Activated naive CD4-positive, alpha-beta T cell treated with anti-CD3 and anti-CD28 coated beads, Interleukin-2, amount 50 U/mL, for 72 hours (primary cell): Measurements from ENCODE around the gene SLC23A2. TPM values are rescaled to one million over a fixed set of nuclear protein-coding genes. Genes with fewer than 3 reads are reported as not detected.
"Not testable (repeated sequence)": the region's sequence is repeated elsewhere in the genome, so short reads cannot be mapped to it uniquely, and the experiment has no call there.

Source experiments
- ATAC-seq, 2 donors: fragments of 150-1000 bp; cut with Tn5 transposase; 2 replicates each; pipeline ENCODE4 v1.10.0; 2021; ENCODE audit warnings: mild to moderate bottlenecking in 2 of 2, moderate library complexity in 2 of 2
- DNase-seq, 2 donors: peaks; one replicate each; pipeline ENCODE4 v3.0.0; 2021 to 2022; ENCODE audit warnings: low spot score in 2 of 2
- H3K27ac Mint-ChIP-seq, 2 donors: one replicate each; pipeline ENCODE4 v1.8.0; 2022; ENCODE audit warnings: mild to moderate bottlenecking in 2 of 2, mixed read lengths in 2 of 2
- H3K36me3 Mint-ChIP-seq, 2 donors: one replicate each; pipeline ENCODE4 v1.8.0; 2022; ENCODE audit warnings: mixed read lengths in 2 of 2
- H3K9me3 Mint-ChIP-seq, 2 donors: one replicate each; pipeline ENCODE4 v1.8.0; 2022; ENCODE audit warnings: mixed read lengths in 2 of 2
- total RNA-seq, 2 donors: library from RNA; stranded (reverse); gene quantifications; one replicate each; pipeline ENCODE4 v1.2.3, GENCODE V29; 2022

Gene SLC23A2
- total RNA-seq, 2 donors from 2014 or later, result 20.1 to 21.5 TPM

GRCh38 chr20:4979841-4980410 lies 21.4 kb downstream of the SLC23A2 start:
- ATAC-seq (no peak), DNase-seq (no peak)
- no peaks in the 10 kb centered on the region for H3K36me3 Mint-ChIP-seq
- no peaks in the 10 kb centered on the region for H3K9me3 Mint-ChIP-seq
- no peak overlapping the region for H3K27ac Mint-ChIP-seq

GRCh38 chr20:4978050-4978918 lies 23.0 kb downstream of the SLC23A2 start:
- no peak for DNase-seq
- Mint-ChIP-seq H3K27ac (peak overlapping the region; percentile 38 to 75), H3K9me3 (no peaks in the 10 kb centered on the region), H3K36me3 (no peaks in the 10 kb centered on the region)
- no peak for ATAC-seq

- DNase-seq, H3K9me3 Mint-ChIP-seq, H3K36me3 Mint-ChIP-seq, H3K27ac Mint-ChIP-seq, ATAC-seq: not testable (repeated sequence)
Observed at GRCh38 chr20:4976014-4976413, 25.3 kb downstream of the SLC23A2 start.

DNA sequence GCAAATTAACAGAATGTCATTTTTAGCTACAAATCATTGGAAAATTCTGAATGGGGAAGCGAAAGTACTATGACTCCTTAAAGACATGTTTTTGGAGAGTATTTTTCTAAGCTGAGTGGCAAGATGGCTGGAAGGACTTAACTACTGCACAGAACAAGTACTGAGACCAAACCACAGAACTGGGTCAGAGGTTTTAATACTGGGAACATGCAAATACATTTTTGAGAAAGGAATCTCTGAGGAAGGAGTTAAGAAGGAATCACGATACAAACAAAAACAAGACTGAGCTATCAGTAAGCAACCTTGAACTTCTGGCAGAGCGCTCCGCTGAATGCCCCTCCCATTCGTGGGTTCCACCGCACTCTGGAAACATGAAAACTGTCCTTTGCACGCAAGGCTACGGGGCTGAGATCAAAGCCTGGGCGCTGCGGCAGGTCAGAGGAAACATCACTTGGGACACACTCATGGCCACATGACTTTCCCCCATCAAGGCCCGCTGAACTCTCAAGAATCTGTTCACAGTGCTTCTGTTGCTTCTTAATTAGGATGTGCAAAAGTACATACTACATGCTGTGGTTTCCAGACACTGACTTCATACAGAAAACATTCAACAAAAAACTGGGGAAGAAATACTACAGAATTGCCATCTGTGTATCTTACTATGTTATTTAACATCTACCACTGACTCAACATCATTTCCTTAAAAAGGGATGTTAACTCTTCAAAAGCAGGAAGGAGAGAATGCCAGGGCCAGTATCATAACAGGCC lies 27.8 kb downstream of the SLC23A2 start:
- H3K9me3 Mint-ChIP-seq, result no peaks in the 10 kb centered on the region
- peak; percentile 64 to 82 for DNase-seq
- H3K36me3 Mint-ChIP-seq, result peaks cover 0 to 4% of the 10 kb centered on the region in 2 donors
- H3K27ac Mint-ChIP-seq, result peak overlapping the region; percentile 87 to 96
- peak; percentile 89 to 95 for ATAC-seq

- H3K36me3 Mint-ChIP-seq, result peaks cover 0 to 12% of the 10 kb centered on the region in 2 donors
- ATAC-seq (peak in 1 of 2 donors; percentile 19), DNase-seq (no peak)
- peak overlapping the region; percentile 87 to 96 for H3K27ac Mint-ChIP-seq
- H3K9me3 Mint-ChIP-seq, result peaks cover 0 to 5% of the 10 kb centered on the region in 2 donors
Observed at GRCh38 chr20:4972506-4973251, 28.6 kb downstream of the SLC23A2 start.

DNA sequence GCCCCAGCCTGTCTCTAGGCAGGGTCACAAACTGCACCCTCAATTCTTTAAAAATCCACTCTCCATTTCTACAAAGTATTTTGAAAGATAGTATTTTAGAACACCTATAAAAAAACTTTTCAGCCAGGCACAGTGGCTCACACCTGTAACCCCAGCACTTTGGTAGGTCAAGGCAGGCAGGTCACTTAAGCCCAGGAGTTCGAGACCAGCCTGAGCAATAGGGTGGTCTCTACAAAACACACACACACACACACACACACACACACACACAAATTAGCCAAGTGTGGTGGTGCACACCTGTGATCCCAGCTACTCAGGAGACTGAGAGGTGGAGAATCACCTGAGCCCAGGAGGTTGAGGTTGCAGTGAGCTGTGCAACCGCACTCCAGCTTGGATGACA lies 30.2 kb downstream of the SLC23A2 start:
- Mint-ChIP-seq H3K27ac (no peak overlapping the region), H3K36me3 (peaks cover 0 to 16% of the 10 kb centered on the region in 2 donors), H3K9me3 (peaks cover 0 to 5% of the 10 kb centered on the region in 2 donors)
- ATAC-seq (no peak), DNase-seq (no peak)

- ATAC-seq (no peak), DNase-seq (no peak)
- Mint-ChIP-seq H3K27ac (peak overlapping the region in 1 of 2 donors; percentile 16), H3K36me3 (peaks cover 0 to 16% of the 10 kb centered on the region in 2 donors), H3K9me3 (peaks cover 0 to 5% of the 10 kb centered on the region in 2 donors)
Observed at GRCh38 chr20:4967752-4968477, 33.4 kb downstream of the SLC23A2 start.

GRCh38 chr20:4966826-4967751 lies 34.2 kb downstream of the SLC23A2 start:
- no peak for ATAC-seq

GRCh38 chr20:4962241-4962855 lies 39.0 kb downstream of the SLC23A2 start:
- H3K36me3 Mint-ChIP-seq, result peaks cover 4 to 10% of the 10 kb centered on the region in 2 donors
- H3K9me3 Mint-ChIP-seq, result peaks cover 3 to 5% of the 10 kb centered on the region in 2 donors
- DNase-seq (no peak), ATAC-seq (peak; percentile 79 to 91)
- H3K27ac Mint-ChIP-seq, result peak overlapping the region; percentile 86 to 97

More at GRCh38 chr20:4966826-4967751, 34.2 kb downstream of the SLC23A2 start:
- DNase-seq, result no peak
- H3K36me3 Mint-ChIP-seq, result peaks cover 0 to 20% of the 10 kb centered on the region in 2 donors
- H3K9me3 Mint-ChIP-seq, result peaks cover 3 to 9% of the 10 kb centered on the region in 2 donors
- H3K27ac Mint-ChIP-seq, result peak overlapping the region in 1 of 2 donors; percentile 16

DNA sequence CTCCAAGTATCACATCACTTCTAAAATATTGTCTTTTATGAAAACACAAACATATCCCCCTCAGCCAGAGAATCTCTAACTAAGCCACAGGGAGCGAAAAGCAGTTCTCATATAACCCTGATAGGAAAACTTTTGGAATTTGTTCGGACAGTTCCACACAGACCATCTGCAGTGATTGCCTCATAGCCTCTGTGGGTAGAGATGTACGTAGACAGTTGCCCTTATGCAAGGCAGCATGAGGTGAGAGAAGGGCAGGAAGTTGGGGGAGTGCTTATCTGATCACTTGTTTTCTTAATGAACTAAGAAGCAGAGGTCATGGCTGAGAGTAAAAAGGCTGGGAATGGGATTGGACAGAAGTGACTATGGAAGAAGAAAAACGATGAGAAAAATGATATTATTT lies 39.6 kb downstream of the SLC23A2 start:
- DNase-seq, result no peak
- peaks cover 3 to 5% of the 10 kb centered on the region in 2 donors for H3K9me3 Mint-ChIP-seq
- ATAC-seq, result peak; percentile 58 to 85
- H3K27ac Mint-ChIP-seq, result peak overlapping the region; percentile 86 to 97
- peaks cover 4 to 10% of the 10 kb centered on the region in 2 donors for H3K36me3 Mint-ChIP-seq

DNA sequence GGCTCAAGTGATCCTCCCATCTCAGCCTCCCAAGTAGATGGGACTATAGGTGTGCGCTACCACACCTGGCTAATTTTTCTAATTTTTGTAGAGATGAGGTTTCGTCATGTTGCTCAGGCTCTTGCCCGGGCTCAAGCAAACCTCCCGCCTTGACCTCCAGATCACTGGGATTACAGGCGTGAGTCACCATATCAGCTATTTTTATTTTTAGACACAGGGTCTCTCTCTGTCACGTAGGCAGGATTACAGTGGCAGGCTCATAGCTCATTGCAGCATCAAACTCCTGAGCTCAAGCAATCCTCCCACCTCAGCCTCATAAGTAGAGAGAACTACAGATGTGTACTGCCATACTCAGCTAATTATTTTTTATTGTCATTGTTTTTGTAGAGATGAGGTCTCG lies 41.7 kb downstream of the SLC23A2 start:
- no peak for DNase-seq
- H3K9me3 Mint-ChIP-seq, result peaks cover 3 to 5% of the 10 kb centered on the region in 2 donors
- H3K27ac Mint-ChIP-seq, result peak overlapping the region in 1 of 2 donors; percentile 67
- ATAC-seq, result no peak
- H3K36me3 Mint-ChIP-seq, result peaks cover 4 to 10% of the 10 kb centered on the region in 2 donors

- H3K36me3 Mint-ChIP-seq, result peaks cover 4 to 10% of the 10 kb centered on the region in 2 donors
- H3K9me3 Mint-ChIP-seq, result peaks cover 3 to 5% of the 10 kb centered on the region in 2 donors
- ATAC-seq (peak in 1 of 2 donors; percentile 34), DNase-seq (no peak)
- H3K27ac Mint-ChIP-seq, result no peak overlapping the region
Observed at GRCh38 chr20:4957939-4958362, 43.4 kb downstream of the SLC23A2 start.

DNA sequence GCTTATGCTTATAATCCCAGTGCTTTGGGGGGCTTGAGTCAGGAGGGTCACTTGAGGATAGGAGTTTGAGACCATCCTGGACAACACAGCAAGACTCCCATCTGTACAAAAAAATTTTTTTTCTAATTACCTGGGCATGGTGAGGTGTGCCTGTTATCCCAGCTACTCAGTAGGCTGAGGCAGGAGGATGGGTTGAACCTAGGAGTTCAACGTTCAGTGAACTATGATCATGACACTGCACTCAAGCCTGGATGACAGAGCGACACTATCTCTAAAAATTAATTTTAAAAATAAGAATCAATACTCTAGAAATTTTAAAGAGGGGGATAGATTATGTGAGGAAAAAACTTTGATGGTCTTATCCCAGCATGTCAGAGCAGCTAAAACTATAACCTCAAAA lies 44.1 kb downstream of the SLC23A2 start:
- no peak overlapping the region for H3K27ac Mint-ChIP-seq
- ATAC-seq (no peak), DNase-seq (no peak)
- peaks cover 4 to 7% of the 10 kb centered on the region in 2 donors for H3K36me3 Mint-ChIP-seq
- peaks cover under 1 to 2% of the 10 kb centered on the region in 2 donors for H3K9me3 Mint-ChIP-seq

DNA sequence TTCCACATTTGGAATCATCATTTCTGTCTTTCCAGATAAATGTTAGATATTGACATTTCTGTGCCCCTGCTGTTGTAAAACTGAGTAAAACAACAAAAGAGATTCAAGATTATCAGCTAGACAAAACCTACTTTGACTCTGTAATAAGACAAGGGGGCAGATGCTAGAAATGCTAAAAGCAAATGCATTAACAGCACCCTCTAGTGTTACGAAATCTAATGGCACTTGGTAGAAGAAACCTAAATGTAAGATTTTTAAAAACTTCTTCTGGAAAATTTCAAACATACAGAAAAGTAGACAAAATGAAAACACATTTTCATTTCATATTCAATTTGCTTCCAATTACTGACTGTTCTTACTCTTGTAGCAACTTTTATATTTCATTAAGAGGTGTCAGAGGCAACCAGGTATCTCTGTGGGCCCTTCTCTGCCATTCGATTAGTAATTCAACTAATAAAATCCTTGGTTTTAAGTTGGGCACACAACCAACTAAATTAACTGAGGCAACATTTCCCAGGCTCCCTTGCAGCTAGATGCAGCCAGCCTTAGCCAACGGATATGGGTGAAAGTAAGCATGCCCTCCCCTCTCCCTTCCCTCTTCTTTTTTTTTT lies 45.0 kb downstream of the SLC23A2 start:
- ATAC-seq (peak in 1 of 2 donors; percentile 58), DNase-seq (no peak)
- Mint-ChIP-seq H3K36me3 (peaks cover 0 to under 1% of the 10 kb centered on the region in 2 donors), H3K9me3 (no peaks in the 10 kb centered on the region), H3K27ac (no peak overlapping the region)
